ENCODE data around the gene PON2. TPM values are rescaled to one million over a fixed set of nuclear protein-coding genes. Genes with fewer than 3 reads are reported as not detected.

The PON2 gene
- total RNA-seq, 1 experiment from 2014 or later = 272 TPM

DNA sequence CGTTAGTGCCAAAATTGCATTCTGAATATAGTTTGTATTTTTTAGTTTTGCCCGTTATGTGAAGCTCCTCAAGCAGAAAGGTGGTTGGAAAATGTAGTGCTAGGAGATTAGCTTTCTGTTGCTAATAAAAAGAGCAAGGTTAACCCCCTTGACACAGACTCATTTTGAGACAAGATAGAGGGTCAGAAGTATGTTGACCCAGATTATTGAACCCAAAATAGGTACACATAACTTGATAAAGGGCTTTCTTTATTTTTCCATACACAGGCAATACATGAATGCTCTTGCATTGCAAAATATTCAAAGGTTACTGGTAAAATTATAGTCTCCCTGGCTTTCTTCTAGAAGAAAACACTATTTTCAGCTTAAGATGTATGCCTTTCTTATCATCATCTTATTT is 10.0 kb upstream of the PON2 start:
- no peak for DNase-seq (ENCODE audit: low read depth)

DNA sequence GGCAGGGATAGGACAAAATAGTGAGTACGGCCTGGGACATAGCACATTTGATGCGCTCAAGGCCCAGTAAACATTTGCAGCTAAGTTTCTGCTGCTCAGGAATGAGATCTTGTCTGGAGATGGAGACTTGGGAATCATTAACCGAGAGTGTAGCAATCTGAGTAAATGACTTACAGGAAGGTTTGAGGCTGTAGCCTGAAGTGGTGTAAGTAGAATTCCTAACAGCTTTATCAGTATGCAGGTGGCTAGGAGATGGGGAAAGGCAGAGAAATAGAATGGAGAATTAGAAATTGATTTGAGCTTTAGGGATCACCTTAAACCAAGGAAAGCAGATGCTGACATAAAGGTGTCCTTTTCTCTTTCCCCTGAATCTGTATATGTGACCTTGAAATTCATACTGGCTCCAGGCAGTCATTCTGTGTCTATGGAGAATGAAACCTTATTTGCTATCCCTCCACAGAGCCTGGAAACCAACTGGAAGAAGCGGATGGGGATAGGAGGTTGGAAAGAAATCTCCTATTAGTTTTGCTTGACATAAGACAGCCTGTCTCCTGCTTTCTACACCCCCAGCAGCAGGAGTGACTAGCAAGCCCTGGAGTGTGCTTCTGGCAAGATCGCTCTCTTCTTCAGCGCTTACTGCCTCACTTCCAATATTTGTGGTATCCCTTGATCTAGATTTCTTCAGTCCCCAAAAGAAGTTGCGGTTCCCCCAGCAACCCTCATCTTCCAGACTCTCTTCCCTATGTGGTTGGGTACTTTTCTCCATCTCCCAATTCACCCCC is 6.4 kb upstream of the PON2 start:
- DNase-seq (ENCODE audit: low read depth) = no peak

DNA sequence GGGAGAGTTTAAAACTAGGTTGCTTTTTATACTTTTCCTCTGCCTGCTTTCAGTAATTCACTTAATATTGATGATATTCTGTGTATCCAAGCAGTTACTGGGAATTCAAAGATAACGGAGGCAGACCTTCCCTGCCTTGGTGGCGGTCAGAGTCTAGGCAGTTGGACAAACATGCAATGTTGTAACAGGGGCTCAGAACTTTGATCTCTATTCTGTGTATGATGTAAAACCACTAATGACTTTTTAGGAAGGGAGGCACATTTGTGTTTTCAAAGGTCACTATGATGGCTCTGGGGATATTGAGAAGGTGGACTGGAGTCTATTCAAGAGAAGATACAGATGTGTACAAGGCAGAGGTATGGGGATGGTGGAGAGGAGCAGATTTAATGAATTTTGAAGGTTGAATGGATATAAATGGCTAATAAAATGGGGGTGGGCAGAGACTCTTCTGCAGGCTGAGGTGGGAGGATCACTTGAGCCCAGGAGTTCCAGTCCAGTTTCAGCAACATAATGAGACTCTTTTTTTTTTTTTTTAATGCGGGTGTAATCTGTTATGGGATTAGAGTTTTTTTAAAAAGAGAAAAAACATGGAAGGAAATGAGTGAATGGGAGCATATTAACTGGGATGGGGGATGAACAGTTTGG is 5.7 kb upstream of the PON2 start:
- DNase-seq (ENCODE audit: low read depth) = no peak

GRCh38 chr7:95436407-95436806 is 1.6 kb upstream of the PON2 start:
- peak; percentile 43 for DNase-seq (ENCODE audit: low read depth)

GRCh38 chr7:95435422-95435780 is 573 bp upstream of the PON2 start:
- DNase-seq (ENCODE audit: low read depth) = no peak

DNA sequence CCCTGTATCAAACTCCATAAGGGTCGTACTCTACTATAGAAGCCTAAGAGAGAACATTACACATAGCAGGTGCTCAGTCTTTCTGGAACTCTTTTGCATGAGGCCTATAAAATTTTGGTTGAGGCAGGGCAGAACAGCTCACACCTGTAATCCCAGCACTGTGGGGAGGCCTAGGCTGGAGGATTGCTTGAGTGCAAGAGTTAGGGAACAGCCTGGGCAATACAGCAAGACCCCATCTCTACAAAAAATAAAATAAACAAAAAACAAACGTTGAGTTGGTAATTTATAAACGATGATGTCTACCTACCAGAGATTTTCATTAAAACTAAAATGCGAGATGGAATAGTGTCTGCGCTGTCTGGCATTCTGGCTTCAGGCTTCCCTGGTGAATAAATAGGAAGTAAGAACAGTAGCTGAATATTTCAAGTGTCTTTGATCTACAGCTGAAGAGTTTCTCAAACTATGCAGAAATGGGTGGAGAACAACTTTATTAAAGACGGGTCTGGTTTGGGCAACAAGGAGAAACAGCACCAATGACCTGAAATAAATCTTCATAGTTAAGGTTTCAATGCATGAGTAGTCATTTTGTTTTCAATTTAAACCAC is 774 bp downstream of the PON2 start:
- no peak for DNase-seq (ENCODE audit: low read depth)

DNA sequence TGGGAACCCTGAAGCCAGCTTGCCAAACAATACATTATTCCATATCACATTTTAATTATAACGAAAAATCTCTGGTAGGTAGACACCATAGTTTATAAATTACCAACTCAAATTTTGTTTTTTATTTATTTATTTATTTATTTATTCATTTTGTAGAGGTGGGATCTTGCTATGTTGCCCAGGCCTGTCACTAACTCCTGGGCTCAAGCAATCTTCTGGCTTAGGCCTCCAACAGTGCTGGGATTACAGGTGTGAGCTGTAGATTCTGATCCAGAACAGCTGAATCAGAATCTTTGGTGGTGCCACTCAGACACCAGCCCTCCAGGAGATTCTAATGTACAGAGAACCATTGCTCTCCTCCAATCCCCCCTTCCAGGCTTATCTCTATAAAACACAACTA is 1.7 kb downstream of the PON2 start:
- no peak for DNase-seq (ENCODE audit: low read depth)

DNA sequence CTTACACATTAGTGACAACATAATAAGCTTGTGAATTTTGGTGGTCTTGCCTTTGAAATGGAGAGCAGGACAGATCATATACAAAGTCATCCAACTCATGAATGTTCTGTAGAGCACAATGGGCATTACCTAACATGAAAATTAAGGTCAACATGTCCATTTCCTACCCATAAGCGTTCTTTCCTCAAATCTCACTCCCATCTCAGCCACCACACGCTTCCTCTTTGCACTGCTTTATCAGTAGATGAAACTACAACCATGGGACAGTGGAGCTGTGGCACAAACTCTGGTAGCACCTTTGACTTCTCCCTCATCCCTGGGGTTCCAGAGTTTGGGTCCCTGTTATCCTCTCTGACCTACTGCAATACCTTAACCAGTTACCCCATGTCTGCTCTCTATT is 2.2 kb downstream of the PON2 start:
- DNase-seq (ENCODE audit: low read depth) = no peak

DNA sequence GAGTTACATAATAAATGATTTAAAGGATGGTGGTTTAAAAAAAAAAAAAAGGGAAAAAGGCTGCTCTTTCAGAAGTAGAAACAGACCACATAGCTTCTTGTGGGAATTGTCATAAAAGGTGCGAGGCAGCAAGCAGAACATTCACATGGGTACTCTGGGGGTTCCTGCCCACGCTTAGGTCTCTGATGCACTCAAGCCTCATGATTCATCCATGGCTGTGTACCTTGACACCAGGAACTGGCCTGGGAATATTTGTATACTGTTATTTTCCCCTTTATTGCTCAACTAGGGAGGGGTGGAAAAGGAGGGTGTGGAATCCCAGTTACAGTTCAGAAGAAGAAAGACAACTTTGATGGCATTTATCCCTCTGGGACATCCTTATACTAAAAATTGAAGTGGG is 4.0 kb downstream of the PON2 start:
- DNase-seq (ENCODE audit: low read depth) = peak; percentile 48

- DNase-seq (ENCODE audit: low read depth) = no peak
These were observed 5.4 kb downstream of the PON2 start for GRCh38 chr7:95429241-95429990.

DNA sequence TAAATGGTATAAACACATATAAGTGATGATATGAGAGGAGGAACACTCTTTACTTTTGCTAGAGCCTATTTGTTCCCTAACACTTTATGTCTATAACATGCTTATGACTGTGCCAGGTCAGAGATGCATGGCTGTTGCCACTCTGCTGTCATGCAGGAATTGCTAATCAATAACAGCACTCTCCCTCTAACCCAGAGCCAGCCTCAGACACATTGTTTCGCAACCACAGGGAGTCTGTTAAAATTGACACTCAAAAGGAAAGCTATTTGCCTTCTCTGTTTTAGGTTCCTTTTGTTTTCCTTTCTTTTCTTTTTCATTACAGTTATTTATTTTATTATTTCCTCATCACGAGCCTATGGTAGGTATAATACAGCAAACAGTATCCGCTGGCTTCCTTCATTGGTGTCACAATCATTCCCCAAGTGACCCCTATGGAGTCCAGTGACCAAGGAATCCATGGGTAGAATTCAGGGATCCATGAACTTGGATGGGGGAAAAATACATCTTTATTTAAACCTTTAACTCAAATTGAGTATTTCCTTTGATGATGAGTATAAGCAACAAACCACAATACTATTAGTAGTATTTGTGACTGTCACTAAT is 6.8 kb downstream of the PON2 start:
- DNase-seq (ENCODE audit: low read depth) = no peak

GRCh38 chr7:95427166-95427565 is 7.7 kb downstream of the PON2 start:
- DNase-seq (ENCODE audit: low read depth) = no peak

- no peak for DNase-seq (ENCODE audit: low read depth)
These were observed 9.1 kb downstream of the PON2 start for GRCh38 chr7:95425694-95426093.

DNA sequence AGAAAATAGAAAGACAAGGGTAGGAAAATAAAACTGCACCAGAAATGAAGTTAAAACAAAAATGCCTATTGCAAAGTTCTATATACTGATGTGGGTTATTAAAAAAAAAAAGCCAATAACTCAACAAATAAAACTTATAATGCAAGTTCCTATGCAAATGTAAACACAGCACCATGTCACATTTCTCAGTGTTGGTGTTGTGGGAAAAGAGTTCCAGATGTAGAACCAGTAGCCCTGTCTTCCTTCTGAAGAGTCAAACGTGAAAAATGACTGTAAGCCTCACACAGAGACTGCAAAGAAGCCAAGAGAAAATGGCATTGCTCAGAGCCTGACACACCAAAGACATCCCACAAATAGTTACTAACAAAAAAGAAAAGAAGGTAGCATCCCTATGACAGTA is 10.1 kb downstream of the PON2 start:
- DNase-seq (ENCODE audit: low read depth) = no peak

- no peak for DNase-seq (ENCODE audit: low read depth)
These were observed 12.9 kb downstream of the PON2 start for GRCh38 chr7:95421847-95422444.

DNA sequence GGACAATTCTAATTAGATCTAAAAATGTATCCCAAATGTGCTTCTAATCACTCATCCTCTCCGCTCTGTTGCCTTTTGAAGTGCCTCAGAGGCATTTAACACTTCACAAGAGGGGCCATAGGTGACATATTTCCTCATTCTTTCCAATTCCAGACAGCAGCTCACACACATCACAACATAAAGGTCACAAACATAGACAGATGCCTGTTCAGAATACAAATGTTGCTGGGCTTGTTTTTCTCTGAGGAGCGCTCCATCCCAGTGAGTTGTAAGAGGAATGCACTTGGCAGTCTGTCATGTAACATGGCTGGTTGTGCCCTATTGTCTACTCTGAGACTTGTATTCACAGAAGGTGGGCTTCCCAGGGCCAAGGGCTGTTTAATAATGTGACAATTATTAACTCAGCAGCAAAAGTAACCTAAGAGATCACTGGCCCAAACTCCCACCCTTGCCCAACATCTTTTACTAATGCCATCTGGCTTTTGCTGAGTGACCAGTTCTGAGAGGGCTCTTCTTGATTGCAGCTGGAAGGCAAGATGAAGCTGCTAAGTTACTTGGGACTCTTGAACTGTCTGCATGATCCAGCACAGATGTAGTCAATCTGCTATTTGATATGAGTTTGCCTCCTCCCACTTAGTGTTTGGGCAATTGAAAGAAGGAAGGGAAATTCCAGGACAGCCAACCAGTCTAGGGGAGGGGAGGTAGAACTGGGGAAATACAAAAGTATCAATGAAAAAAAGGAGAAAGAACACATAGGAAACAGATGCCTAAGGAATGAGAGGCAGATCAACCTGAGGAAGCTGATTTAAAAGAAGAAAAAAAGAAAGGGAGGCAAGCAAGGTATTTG is 13.6 kb downstream of the PON2 start:
- no peak for DNase-seq (ENCODE audit: low read depth)

- DNase-seq (ENCODE audit: low read depth) = no peak
These were observed 22.8 kb downstream of the PON2 start for GRCh38 chr7:95412075-95412474.

DNA sequence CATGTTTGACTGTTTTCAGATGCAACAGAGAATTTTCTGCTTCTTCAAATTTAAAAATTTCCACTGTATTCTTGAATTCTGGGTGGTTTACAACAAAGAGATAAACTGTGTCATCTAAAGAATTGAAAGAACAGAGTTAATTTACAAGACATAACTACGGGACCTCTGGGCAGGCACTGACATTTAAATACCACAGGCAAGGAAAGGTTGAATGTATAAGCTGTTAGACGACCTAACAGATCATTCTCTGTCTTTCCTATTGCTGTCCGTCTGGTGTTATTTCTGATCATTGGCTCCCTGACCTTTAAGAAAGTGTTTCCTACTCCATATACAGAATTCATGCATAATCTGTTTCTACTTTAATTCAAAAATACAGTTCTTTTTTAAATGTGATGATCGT is 23.2 kb downstream of the PON2 start:
- no peak for DNase-seq (ENCODE audit: low read depth)

DNA sequence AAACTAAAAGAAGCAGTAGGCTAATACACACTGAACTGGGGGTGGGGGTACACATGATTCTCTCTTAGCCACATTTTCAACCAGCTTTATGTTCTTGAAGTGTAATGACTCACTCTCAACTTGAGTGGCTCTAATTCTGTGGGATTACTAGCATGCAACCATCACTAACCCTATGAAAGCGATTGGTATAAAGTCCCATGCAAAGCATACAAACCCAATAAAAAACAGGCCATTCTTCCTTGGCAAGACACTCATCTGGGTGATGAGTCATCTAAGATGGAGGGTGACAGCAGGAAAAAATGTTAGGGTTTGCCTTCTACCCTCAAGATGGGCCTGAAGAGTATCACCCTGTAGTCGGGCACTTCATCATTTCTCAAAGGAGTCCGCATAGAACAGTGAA is 23.8 kb downstream of the PON2 start:
- DNase-seq (ENCODE audit: low read depth) = peak; percentile 82

DNA sequence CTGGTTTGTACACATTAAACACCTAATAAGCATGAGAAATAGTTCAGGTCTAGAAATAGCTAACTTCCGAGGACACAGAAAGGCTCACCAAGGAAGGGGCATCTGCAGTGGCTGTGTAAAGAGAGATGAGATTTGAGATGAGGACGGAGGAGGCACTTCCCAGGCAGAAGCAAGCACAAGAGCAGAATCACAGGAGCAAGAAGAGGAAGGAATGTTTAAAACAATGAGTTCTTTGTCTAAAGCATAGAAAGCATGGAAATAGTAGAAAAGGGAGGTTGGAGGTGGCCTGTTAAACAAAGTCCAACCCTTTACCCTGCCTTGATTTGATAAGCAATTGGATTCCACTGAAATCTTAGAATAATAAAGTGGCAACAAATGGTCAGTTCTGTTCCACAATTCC is 27.1 kb downstream of the PON2 start:
- DNase-seq (ENCODE audit: low read depth) = no peak

- DNase-seq (ENCODE audit: low read depth) = no peak
These were observed 29.0 kb downstream of the PON2 start for GRCh38 chr7:95405800-95406199.
